ENCODE data around the gene BCL7C.
A peak's percentile ranks its signal among the peaks of the same experiment; 100 is the strongest.
"Not testable (repeated sequence)": the region's sequence is repeated elsewhere in the genome, so short reads cannot be mapped to it uniquely, and the experiment has no call there.

Gene BCL7C

DNA sequence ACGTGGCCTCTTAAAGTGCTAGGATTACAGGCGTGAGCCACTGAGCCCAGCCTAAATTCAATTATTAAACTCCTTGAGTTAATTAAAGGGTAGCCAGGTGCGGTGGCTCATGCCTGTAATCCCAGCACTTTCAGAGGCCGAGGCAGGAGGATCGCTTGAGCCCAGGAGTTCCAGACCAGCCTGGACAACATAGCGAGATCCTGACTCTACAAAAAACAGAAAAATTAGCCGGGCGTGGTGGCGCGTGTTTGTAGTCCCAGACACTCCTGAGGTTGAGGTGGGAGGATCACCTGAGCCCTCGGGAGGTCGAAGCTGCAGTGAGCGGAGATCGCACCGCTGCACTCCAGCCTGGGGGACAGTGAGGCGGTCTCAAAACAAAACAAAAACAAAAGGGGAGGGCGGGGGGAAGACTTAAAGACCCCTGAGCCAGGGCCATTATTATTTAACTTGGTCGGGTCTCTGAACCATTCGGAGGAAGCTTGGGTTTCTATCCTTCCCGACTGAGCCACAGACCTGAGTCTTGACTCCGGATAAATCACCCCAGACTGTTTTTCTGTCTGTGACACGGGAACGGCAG is 19.5 kb downstream of the BCL7C start:
- TF ChIP-seq CTCF (IDR thresholded peaks at IDR 0.05; ENCODE audit: low read depth, low read length), result no peak
- H3K4me3 ChIP-seq (ENCODE audit: low read depth, low read length), result peak overlapping the region; percentile 76

GRCh38 chr16:30870904-30871303 is 23.0 kb downstream of the BCL7C start:
- TF ChIP-seq CTCF (IDR thresholded peaks at IDR 0.05; ENCODE audit: low read depth, low read length), result no peak
- H3K4me3 ChIP-seq (ENCODE audit: low read depth, low read length), result no peak overlapping the region

GRCh38 chr16:30867747-30868146 is 26.1 kb downstream of the BCL7C start:
- peak; percentile 14; the same call in 1 of the 2 replicates for TF ChIP-seq CTCF (IDR thresholded peaks at IDR 0.05; ENCODE audit: low read depth, low read length)
- H3K4me3 ChIP-seq (ENCODE audit: low read depth, low read length), result no peak overlapping the region

DNA sequence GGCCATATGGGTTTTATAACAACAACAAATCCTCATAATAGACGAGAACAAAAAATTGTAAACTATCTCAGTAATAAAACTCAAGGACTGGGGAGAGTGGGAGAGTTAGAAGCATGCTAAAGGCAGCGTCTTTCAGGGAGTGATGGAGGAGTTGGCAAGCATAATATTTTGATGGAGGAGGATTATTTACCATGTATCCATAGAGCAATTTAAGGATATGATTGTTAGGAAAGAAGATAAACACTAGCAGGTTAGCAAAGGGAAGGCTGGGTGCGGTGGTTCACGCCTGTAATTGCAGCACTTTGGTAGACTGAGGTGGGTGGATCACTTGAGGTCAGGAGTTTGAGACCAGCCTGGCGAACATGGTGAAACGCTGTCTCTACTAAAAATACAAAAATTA is 27.8 kb downstream of the BCL7C start:
- no peak for TF ChIP-seq CTCF (IDR thresholded peaks at IDR 0.05; ENCODE audit: low read depth, low read length)
- H3K4me3 ChIP-seq (ENCODE audit: low read depth, low read length), result no peak overlapping the region

DNA sequence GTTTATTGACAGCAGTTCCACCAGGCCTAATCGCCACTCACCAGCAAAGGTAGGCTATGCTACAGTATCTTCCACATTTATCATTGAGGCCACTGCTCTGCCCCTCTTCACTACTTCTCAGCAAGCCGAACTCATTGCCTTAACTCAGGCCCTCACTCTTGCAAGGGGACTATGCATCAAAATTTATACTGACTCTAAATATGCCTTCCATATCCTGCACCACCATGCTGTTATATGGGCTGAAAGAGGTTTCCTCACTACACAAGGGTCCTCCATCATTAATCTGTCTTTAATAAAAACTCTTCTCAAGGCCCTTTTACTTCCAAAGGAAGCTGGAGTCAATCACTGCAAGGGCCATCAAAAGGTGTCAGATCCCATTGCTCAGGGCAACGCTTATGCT is 30.7 kb downstream of the BCL7C start:
- H3K4me3 ChIP-seq (ENCODE audit: low read depth, low read length), result not testable (repeated sequence)

DNA sequence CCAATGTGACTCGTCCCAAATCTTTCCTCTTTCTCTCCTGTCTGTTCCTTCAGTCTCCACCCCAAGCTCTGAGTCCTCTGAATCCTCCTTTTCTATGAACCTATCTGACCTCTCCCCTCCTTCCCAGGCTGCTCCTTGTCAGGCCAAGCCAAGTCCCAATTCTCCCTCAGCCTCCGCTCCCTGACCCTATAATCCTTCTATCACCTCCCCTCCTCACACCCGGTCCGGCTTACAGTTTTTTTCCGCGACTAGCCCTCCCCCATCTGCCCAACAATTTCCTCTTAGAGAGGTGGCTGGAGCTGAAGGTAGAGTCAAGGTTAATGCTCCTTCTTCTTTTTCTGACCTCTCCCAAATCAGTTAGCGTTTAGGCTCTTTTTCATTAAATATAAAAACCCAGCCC is 33.1 kb downstream of the BCL7C start:
- not testable (repeated sequence) for H3K4me3 ChIP-seq (ENCODE audit: low read depth, low read length)

DNA sequence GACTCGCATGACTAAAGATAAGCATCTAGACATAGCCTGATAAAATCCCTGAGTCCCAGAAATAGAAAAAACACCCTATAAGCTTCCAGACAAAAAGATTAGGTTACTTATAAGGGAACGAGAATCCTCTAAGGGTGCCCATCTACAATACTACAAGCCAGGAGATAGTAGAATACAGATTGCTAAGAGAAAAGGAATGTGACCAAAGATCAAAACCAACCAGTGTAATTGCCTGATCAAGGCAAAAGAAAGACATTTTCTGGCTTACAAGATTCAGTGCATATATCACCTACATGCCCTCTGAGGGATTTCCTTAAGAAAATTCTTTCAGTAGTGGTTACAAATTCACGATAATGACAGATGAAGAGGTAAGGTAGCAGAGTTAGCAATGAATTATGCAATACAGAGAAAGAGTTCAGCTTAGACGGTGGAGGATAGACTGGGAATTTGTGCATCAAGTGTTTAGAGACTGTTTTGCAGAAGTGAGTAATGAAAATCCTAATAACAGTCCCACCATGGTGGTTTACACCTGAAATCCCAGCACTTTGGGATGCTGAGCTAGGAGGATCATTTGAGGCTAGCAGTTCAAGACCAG is 35.0 kb downstream of the BCL7C start:
- H3K4me3 ChIP-seq (ENCODE audit: low read depth, low read length), result no peak overlapping the region
- no peak for TF ChIP-seq CTCF (IDR thresholded peaks at IDR 0.05; ENCODE audit: low read depth, low read length)

GRCh38 chr16:30858111-30858495 is 35.8 kb downstream of the BCL7C start:
- H3K4me3 ChIP-seq (ENCODE audit: low read depth, low read length), result no peak overlapping the region
- no peak for TF ChIP-seq CTCF (IDR thresholded peaks at IDR 0.05; ENCODE audit: low read depth, low read length)
